BJ (cell line): ENCODE data around the gene HBP1. TPM values are rescaled to one million over a fixed set of nuclear protein-coding genes. Genes with fewer than 3 reads are reported as not detected.
A peak's percentile ranks its signal among the peaks of the same experiment; 100 is the strongest.
"Not testable (repeated sequence)": the region's sequence is repeated elsewhere in the genome, so short reads cannot be mapped to it uniquely, and the experiment has no call there.

Source experiments
- CTCF ChIA-PET: fragments of 350-600 bp; formaldehyde crosslinking; extraction: SDS; loops from one replicate; lab custom pipeline; 2021; ENCODE audit warnings: antibody characterized with exemption, inconsistent platforms; lab: Yijun Ruan, JAX
- POLR2A ChIA-PET: fragments of 300-600 bp; sonication (Branson Sonifier 250); formaldehyde crosslinking; extraction: SDS; loops from one replicate; lab custom pipeline; 2021; ENCODE audit warnings: antibody characterized with exemption; lab: Charles Lee
- DNase-seq: peaks from one replicate; pipeline ENCODE4 v3.0.0-alpha.2; 2011; ENCODE audit warnings: low read depth
- H3K27me3 ChIP-seq: 2 replicates; pipeline ENCODE4 v1.6.0; 2011; ENCODE audit warnings: low read length; ENCODE audit not compliant: control insufficient read depth, insufficient read depth
- H3K36me3 ChIP-seq: 2 replicates; pipeline ENCODE4 v1.5.1; 2011; ENCODE audit warnings: low read length; ENCODE audit not compliant: control insufficient read depth, insufficient read depth
- H3K4me3 ChIP-seq: 2 replicates; pipeline ENCODE4 v1.5.1; 2011; ENCODE audit warnings: low read depth, mild to moderate bottlenecking, control low read depth, low read length
- CTCF ChIP-seq: IDR thresholded peaks from 2 replicates; pipeline ENCODE4 v1.5.1; 2011; ENCODE audit warnings: low read depth, mild to moderate bottlenecking, control low read depth, inconsistent platforms, low read length, moderate library complexity; ENCODE audit not compliant: insufficient read depth
- polyA plus RNA-seq: library from polyadenylated mRNA; depleted of rRNA; stranded (reverse); fragments of >200 nt; gene quantifications from 2 replicates; pipeline ENCODE4 v1.2.3, GENCODE V29; 2011

The HBP1 gene
- polyA plus RNA-seq, 1 experiment = 49.9 TPM

- ChIA-PET POLR2A (no interaction called here), CTCF (interaction anchor here (1.3 to 2.4 kb wide), 3 partner anchors 8 to 17 kb away, joined by 4 to 13 read pairs (median 8); no protein-coding TSS in a partner anchor)
- no peak for TF ChIP-seq CTCF
- no peak overlapping the region for H3K4me3 ChIP-seq
- DNase-seq = no peak
- H3K27me3 ChIP-seq = no peaks in the 10 kb centered on the region
- H3K36me3 ChIP-seq = no peaks in the 10 kb centered on the region
Observed at GRCh38 chr7:107138696-107139420, 29.9 kb upstream of the HBP1 start.

- CTCF ChIA-PET, H3K27me3 ChIP-seq, H3K4me3 ChIP-seq, H3K36me3 ChIP-seq, POLR2A ChIA-PET, DNase-seq: not testable (repeated sequence)
Observed at GRCh38 chr7:107143875-107144274, 24.9 kb upstream of the HBP1 start.

- no peak for TF ChIP-seq CTCF
- Histone ChIP-seq H3K36me3 (no peaks in the 10 kb centered on the region), H3K27me3 (no peaks in the 10 kb centered on the region), H3K4me3 (no peak overlapping the region)
- DNase-seq = no peak
- ChIA-PET CTCF (no interaction called here), POLR2A (no interaction called here)
Observed at GRCh38 chr7:107145067-107145838, 23.6 kb upstream of the HBP1 start.

GRCh38 chr7:107147464-107148393, 21.1 kb upstream of the HBP1 start:
- Histone ChIP-seq H3K36me3 (no peaks in the 10 kb centered on the region), H3K4me3 (no peak overlapping the region), H3K27me3 (no peaks in the 10 kb centered on the region)
- ChIA-PET POLR2A (interaction anchor here (0.7 kb wide), 1 partner anchor 38 kb away, joined by 4 read pairs; no protein-coding TSS in a partner anchor), CTCF (interaction anchor here (0.5 to 7.7 kb wide), 32 partner anchors 9 to 1708 kb away, joined by 3 to 133 read pairs (median 4); partner anchors contain the start of genes CBLL1 and HBP1)
- peak; percentile 74 for TF ChIP-seq CTCF
- DNase-seq = no peak

GRCh38 chr7:107148721-107149120, 20.1 kb upstream of the HBP1 start:
- no peak for TF ChIP-seq CTCF
- Histone ChIP-seq H3K4me3 (no peak overlapping the region), H3K36me3 (no peaks in the 10 kb centered on the region), H3K27me3 (no peaks in the 10 kb centered on the region)
- no peak for DNase-seq
- ChIA-PET POLR2A (interaction anchor here (0.5 kb wide), 1 partner anchor 18 kb away, joined by 22 read pairs; no protein-coding TSS in a partner anchor), CTCF (interaction anchor here (1.4 to 7.7 kb wide), 9 partner anchors 10 to 972 kb away, joined by 3 to 133 read pairs (median 7); partner anchors contain the start of gene HBP1)
